Lower leg skin (tissue), 3 donors: Measurements from ENCODE around the gene ATP8B4.

Source experiments
- POLR2A ChIP-seq, 2 donors: fragments of 450-650 bp; IDR thresholded peaks; one replicate each; pipeline ENCODE4 v1.6.1; 2016 to 2017; ENCODE audit warnings: antibody characterized with exemption in 2 of 2, mild to moderate bottlenecking in 1 of 2, moderate library complexity in 1 of 2
- TF ChIP-seq, protein P1 (sequence below), 3 donors: fragments of 450-650 bp; IDR thresholded peaks; one replicate each; pipeline ENCODE4 v1.5.1; 2016; ENCODE audit warnings: antibody characterized with exemption in 3 of 3, mild to moderate bottlenecking in 3 of 3, moderate library complexity in 2 of 3

DNA sequence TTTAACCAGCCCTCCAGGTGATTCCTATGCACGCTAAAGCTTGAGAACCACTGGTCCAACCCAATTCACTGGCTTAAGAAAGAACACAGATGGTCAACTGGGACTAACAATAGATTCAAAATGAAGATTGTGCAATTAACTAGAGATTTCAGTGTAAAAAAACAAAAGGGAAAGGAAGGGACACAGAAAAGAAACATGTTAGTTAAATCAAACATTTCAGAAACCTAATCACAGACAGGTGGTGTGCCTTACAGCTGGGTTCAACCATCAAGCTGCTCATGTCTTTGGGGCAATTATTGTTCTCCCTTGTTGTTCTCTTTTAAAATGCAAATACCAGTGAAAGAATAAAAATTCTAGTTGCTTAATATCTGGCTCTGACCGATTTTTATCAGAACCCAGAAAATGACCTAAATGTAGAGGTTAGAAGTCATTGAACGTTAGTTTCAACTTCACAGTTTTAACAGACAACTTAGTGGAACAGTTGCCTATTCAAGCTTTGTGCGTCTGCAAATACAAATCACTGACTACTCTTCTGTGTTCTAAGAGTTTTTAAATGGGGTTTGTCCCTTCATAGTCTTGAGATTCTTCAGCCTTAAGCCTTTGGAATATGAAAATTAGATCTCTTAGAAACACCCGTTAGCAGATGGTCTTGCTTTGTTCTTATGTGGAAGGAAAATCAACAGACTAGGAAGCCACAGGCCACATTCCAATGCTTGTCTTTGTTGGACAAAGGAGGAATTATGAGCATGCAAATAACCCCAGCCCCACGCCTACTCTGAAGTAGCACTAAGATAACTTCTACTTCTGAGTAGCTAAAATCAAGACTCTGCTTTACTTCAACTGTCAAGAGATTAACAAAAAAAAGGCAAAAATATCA, 223.4 kb downstream of the ATP8B4 start:
- TF ChIP-seq, protein P1, sequence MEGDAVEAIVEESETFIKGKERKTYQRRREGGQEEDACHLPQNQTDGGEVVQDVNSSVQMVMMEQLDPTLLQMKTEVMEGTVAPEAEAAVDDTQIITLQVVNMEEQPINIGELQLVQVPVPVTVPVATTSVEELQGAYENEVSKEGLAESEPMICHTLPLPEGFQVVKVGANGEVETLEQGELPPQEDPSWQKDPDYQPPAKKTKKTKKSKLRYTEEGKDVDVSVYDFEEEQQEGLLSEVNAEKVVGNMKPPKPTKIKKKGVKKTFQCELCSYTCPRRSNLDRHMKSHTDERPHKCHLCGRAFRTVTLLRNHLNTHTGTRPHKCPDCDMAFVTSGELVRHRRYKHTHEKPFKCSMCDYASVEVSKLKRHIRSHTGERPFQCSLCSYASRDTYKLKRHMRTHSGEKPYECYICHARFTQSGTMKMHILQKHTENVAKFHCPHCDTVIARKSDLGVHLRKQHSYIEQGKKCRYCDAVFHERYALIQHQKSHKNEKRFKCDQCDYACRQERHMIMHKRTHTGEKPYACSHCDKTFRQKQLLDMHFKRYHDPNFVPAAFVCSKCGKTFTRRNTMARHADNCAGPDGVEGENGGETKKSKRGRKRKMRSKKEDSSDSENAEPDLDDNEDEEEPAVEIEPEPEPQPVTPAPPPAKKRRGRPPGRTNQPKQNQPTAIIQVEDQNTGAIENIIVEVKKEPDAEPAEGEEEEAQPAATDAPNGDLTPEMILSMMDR (IDR thresholded peaks at IDR 0.05) = no peak
- no peak for TF ChIP-seq POLR2A (IDR thresholded peaks at IDR 0.05)
